Tibial artery (tissue), 4 donors: ENCODE data around the gene PRTFDC1.
"Not testable (repeated sequence)": the region's sequence is repeated elsewhere in the genome, so short reads cannot be mapped to it uniquely, and the experiment has no call there.

Experiments used
- DNase-seq, 2 donors: peaks; one replicate each; pipeline ENCODE4 v3.0.0-alpha.2; 2019
- H3K27ac ChIP-seq, 2 donors: fragments of 200-600 bp; sonication (generic) in 1 of 2; 1 replicate in 1 of 2; 2 replicates in 1 of 2; pipeline ENCODE4 v1.5.1; 2018 to 2019; ENCODE audit warnings: mild to moderate bottlenecking in 1 of 2
- H3K27me3 ChIP-seq, 2 donors: fragments of 200-600 bp; sonication (generic) in 1 of 2; one replicate each; pipeline versions ENCODE4 v1.5.1 to v1.6.0; 2016 to 2019
- H3K36me3 ChIP-seq, 3 donors: fragments of 200-600 bp; sonication (generic) in 2 of 3; one replicate each; pipeline ENCODE4 v1.5.1; 2016 to 2019; ENCODE audit warnings: mild to moderate bottlenecking in 2 of 3
- H3K4me1 ChIP-seq, 4 donors: fragments of 200-600 bp; sonication (generic) in 2 of 4; 1 replicate in 3 of 4; 2 replicates in 1 of 4; pipeline ENCODE4 v1.5.1; 2016 to 2019
- H3K4me3 ChIP-seq, 2 donors: fragments of 200-600 bp; sonication (generic) in 1 of 2; 1 replicate in 1 of 2; 2 replicates in 1 of 2; pipeline ENCODE4 v1.5.1; 2018 to 2019; ENCODE audit warnings: mild to moderate bottlenecking in 2 of 2
- H3K9me3 ChIP-seq, 3 donors: fragments of 200-600 bp; sonication (generic) in 1 of 3; one replicate each; pipeline ENCODE4 v1.5.1; 2016 to 2019
- CTCF ChIP-seq, 2 experiments: fragments of 200-600 bp in 1 of 2; fragments of 450-650 bp in 1 of 2; IDR thresholded peaks; one replicate each; pipeline ENCODE4 v1.5.1; 2017 to 2019; ENCODE audit warnings: antibody characterized with exemption in 2 of 2, mild to moderate bottlenecking in 1 of 2, moderate library complexity in 1 of 2
- intact Hi-C: fragments of 100-400 bp; cut with DNase I; formaldehyde crosslinking; loops from one replicate; pipeline ENCODE4 v1.15.0; 2023; ENCODE audit warnings: low total_unique reads

The PRTFDC1 gene

GRCh38 chr10:24920907-24921881 is 31.2 kb downstream of the PRTFDC1 start:
- intact Hi-C loops, result no loop called here
- Histone ChIP-seq H3K36me3 (no peaks in the 10 kb centered on the region), H3K9me3 (no peaks in the 10 kb centered on the region), H3K4me3 (no peak overlapping the region), H3K27me3 (no peaks in the 10 kb centered on the region), H3K4me1 (peaks cover 0 to 9% (median 1%) of the 10 kb centered on the region in 4 donors), H3K27ac (no peak overlapping the region)
- peak; percentile 62 to 77 for DNase-seq
- no peak for TF ChIP-seq CTCF (IDR thresholded peaks at IDR 0.05)

GRCh38 chr10:24920192-24920591 is 32.2 kb downstream of the PRTFDC1 start:
- H3K4me3 ChIP-seq, H3K27me3 ChIP-seq, DNase-seq, H3K36me3 ChIP-seq, intact Hi-C loops, H3K9me3 ChIP-seq, H3K27ac ChIP-seq: not testable (repeated sequence)
- H3K4me1 ChIP-seq, result peaks cover 0 to 19% (median 8%) of the 10 kb centered on the region in 4 donors

GRCh38 chr10:24919629-24920028 is 32.8 kb downstream of the PRTFDC1 start:
- DNase-seq, H3K4me3 ChIP-seq, H3K36me3 ChIP-seq, H3K27ac ChIP-seq, H3K9me3 ChIP-seq, intact Hi-C loops, H3K27me3 ChIP-seq: not testable (repeated sequence)
- peaks cover 0 to 25% (median 12%) of the 10 kb centered on the region in 4 donors for H3K4me1 ChIP-seq

- peaks cover 0 to 41% (median 18%) of the 10 kb centered on the region in 4 donors for H3K4me1 ChIP-seq
- no peak for TF ChIP-seq CTCF (IDR thresholded peaks at IDR 0.05)
- DNase-seq, result no peak
- H3K27me3 ChIP-seq, result no peaks in the 10 kb centered on the region
- no peak overlapping the region for H3K27ac ChIP-seq
- no peaks in the 10 kb centered on the region for H3K9me3 ChIP-seq
- H3K36me3 ChIP-seq, result no peaks in the 10 kb centered on the region
- no peak overlapping the region for H3K4me3 ChIP-seq
- intact Hi-C loops, result no loop called here
Measured at GRCh38 chr10:24917979-24918378, 34.4 kb downstream of the PRTFDC1 start.

- peaks cover 0 to 46% (median 18%) of the 10 kb centered on the region in 4 donors for H3K4me1 ChIP-seq
- no peaks in the 10 kb centered on the region for H3K27me3 ChIP-seq
- no peak for DNase-seq
- H3K27ac ChIP-seq, result no peak overlapping the region
- no peak for TF ChIP-seq CTCF (IDR thresholded peaks at IDR 0.05)
- H3K4me3 ChIP-seq, result no peak overlapping the region
- H3K9me3 ChIP-seq, result no peaks in the 10 kb centered on the region
- H3K36me3 ChIP-seq, result no peaks in the 10 kb centered on the region
- intact Hi-C loops, result no loop called here
Measured at GRCh38 chr10:24917493-24917892, 34.9 kb downstream of the PRTFDC1 start.

GRCh38 chr10:24916365-24916764 is 36.0 kb downstream of the PRTFDC1 start:
- no peak overlapping the region for H3K4me3 ChIP-seq
- H3K9me3 ChIP-seq, result no peaks in the 10 kb centered on the region
- no peaks in the 10 kb centered on the region for H3K27me3 ChIP-seq
- H3K27ac ChIP-seq, result no peak overlapping the region
- intact Hi-C loops, result no loop called here
- no peak for TF ChIP-seq CTCF (IDR thresholded peaks at IDR 0.05)
- H3K4me1 ChIP-seq, result peaks cover 0 to 46% (median 18%) of the 10 kb centered on the region in 4 donors
- DNase-seq, result no peak
- no peaks in the 10 kb centered on the region for H3K36me3 ChIP-seq
